DMS114 treated with DMSO at 0.1 percent for 48 hours (cell line): Measurements from ENCODE around the gene PA2G4.

ENCODE experiments used
- DNase-seq: peaks from one replicate; lab custom pipeline; 2025; ENCODE audit not compliant: unreplicated experiment; lab: John Stamatoyannopoulos, UW

The PA2G4 gene

GRCh38 chr12:56124133-56124532, 19.8 kb downstream of the PA2G4 start:
- DNase-seq, result no peak

GRCh38 chr12:56126732-56127239, 22.4 kb downstream of the PA2G4 start:
- DNase-seq, result no peak

- DNase-seq, result no peak
Measured at GRCh38 chr12:56127485-56127887, 23.1 kb downstream of the PA2G4 start.

GRCh38 chr12:56127888-56128669, 23.7 kb downstream of the PA2G4 start, which contains the start of gene ESYT1:
Gene ESYT1 (plus strand): TSS chr12:56128267. CDS start chr12:56128320, 53 bp downstream.
- DNase-seq, result peak; percentile 100

- no peak for DNase-seq
Measured at GRCh38 chr12:56128670-56129205, 24.4 kb downstream of the PA2G4 start.

GRCh38 chr12:56129206-56129941, 25.0 kb downstream of the PA2G4 start:
- DNase-seq, result no peak

- DNase-seq, result no peak
Measured at GRCh38 chr12:56129942-56130495, 25.7 kb downstream of the PA2G4 start.

- no peak for DNase-seq
Measured at GRCh38 chr12:56130876-56131275, 26.5 kb downstream of the PA2G4 start.

- DNase-seq, result no peak
Measured at GRCh38 chr12:56134897-56135296, 30.5 kb downstream of the PA2G4 start.

GRCh38 chr12:56137853-56138571, 33.7 kb downstream of the PA2G4 start:
- DNase-seq, result no peak

- DNase-seq, result no peak
Measured at GRCh38 chr12:56141946-56142784, 37.8 kb downstream of the PA2G4 start.

GRCh38 chr12:56143217-56143616, 38.9 kb downstream of the PA2G4 start:
- DNase-seq, result no peak

- no peak for DNase-seq
Measured at GRCh38 chr12:56143870-56144269, 39.5 kb downstream of the PA2G4 start.

- DNase-seq, result no peak
Measured at GRCh38 chr12:56145217-56145616, 40.9 kb downstream of the PA2G4 start.

GRCh38 chr12:56146492-56147460, 42.4 kb downstream of the PA2G4 start:
- no peak for DNase-seq

GRCh38 chr12:56150563-56150962, 46.2 kb downstream of the PA2G4 start:
- no peak for DNase-seq

- peak; percentile 64 for DNase-seq
Measured at GRCh38 chr12:56151672-56152131, 47.3 kb downstream of the PA2G4 start.

- DNase-seq, result peak; percentile 84
Measured at GRCh38 chr12:56152132-56152755, 47.9 kb downstream of the PA2G4 start, which contains the start of gene MYL6B. Gene MYL6B (plus strand): TSS chr12:56152587. CDS start chr12:56153919, 1,332 bp downstream.
